NCI-H1694 (cell line): ENCODE measurements around the gene TTC28.

Source experiments
- DNase-seq: peaks from one replicate; lab custom pipeline; 2025; lab: John Stamatoyannopoulos, UW

TTC28 gene

DNA sequence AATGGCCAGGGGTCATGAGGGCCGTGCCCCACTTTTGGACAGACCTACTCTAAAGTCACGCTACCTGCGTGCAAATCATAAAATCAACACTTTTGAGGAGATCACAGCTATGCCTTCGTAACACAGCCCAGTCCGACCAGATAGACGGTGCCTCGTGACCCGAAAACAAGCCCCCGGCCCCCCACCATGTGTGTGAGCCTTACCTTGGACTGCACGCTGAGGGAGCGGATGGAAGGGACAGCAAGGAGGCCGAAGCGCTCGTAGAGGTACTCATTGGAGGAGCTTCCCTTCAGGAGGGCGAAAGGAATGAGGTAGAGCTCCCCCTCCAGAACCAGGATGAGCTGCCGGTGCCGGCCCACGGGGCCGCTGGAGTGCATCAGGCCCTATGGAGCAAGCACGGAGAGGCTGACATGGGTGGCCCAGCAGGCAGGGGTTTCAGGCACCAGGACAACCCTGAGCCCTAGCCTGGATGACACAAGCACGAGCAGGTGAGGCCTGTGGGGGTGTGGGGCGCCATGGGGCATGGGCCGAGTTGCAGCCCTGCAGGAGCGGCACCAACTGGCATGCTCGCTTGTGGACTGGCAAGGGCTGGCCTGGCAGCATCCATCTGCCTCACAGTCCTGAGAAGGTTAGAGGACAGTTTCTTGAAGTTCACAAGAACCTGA lies 678.3 kb downstream of the TTC28 start:
- no peak for DNase-seq

DNA sequence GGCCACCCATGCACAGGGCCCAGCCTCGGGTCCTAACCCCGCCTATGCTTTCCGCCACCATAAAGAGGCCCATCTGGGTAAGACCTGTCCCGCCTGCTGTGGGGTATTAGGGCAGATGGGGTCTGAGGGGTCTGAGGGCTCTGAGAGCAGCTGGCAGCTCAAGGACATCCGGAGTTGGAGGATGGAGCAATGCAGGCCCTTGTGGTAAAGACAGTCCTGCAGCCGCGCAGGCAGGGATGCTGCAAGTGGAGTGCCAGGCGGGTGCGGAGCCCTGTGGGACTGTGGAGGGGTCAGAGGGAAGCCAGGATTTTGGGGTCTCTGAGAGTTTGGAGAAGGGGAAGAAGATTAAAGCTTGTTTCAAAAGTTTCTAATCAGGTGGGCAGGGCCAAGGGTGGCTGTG lies 679.3 kb downstream of the TTC28 start:
- no peak for DNase-seq

DNA sequence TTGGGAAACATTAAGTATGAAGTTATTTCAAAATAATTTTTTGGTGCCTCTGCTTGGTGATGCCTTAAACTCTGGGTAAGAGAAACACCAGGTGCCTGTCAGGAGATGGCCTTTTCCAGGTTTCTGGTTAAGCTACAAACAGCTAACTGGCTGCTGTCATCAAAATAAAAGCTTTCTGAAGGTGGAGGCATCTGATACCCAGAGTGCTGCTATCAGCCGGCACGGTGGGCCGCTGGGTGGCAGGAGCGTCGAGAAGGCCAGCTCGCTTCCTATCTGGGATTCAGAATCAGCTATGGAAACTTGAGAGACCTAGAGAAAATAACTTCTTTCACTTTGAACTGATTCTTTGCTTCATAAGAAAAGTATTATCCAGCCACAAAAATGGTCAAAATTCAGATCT lies 679.8 kb downstream of the TTC28 start:
- no peak for DNase-seq

DNA sequence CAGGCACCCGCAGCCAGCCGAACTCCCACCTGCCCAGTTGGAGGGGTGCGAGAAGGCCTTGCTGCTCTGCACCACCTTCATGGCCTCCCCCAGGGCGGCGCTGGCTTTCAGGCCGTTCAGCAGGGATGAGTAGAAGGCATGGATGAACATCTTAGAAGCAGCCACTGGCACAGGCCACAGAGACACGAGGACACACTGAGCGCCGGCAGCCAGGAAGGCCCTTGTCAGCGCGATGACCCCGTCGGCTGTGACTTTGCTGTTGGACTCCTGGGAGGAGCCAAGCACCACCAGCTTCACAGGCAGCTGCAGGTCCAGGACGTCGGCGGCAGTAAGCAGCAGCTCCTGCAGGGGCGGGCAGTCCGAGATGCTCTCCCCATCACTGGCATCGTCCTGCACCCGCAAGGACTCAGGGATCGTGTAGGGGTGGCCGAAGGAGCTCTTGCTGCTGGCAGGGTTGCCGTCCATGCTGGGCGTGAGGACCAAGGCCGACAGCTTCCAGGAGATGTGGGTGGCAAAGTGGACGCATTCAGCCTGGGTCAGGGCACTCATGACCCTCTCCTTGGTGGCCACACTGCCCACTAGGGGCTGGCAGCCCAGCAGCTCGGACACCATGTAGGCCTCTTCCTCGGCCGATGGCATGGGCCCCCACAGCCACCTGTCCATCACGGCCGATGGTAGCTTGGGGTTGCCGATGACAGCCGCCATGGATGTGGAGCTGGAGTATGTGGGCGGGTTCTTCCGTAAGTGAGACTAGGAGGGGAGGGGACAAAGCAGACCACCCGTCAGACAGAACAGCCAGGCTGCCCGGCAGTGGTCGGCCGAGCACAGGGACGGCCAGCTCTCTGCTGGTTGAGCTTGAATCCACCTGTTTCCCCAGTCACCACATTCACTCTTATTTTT lies 680.9 kb downstream of the TTC28 start:
- no peak for DNase-seq

DNA sequence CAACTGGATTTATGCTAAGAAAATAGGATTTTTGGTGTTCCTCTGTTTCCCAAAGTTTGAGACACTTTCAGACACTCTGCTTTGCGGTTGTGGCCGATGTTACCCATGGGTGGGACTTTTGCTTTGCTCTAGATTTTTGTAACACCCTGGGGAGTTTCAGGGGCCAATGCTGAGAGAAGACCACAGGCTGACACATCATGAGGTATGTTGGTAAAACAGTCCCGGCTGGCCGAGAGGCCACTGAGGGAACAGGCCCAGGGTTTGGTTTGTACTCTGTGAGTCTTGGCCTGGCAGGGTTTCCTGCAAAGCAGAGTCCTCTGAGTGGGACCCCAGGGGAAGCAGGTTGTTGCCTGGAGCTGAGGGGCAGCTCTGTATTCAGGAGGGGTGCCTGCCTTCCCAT lies 682.1 kb downstream of the TTC28 start:
- no peak for DNase-seq

DNA sequence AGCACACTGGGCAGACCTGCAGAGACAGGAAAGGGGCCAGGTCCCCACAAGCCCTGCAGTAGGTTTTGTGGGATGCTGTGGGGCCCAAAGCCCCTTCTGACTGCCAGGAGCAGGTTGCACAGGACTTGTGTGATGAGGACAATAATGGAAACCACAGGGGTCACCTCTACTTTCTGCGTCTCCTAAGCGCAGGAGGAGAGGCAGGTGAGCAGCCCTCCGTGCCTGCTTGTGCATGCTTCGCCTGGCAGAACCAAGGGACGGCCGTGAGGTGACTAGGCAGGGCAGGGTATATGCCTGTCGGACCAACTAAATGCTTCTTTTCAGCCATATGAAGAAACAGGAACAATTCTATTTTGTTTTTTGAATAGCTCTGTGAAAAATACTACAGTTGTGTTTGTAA lies 682.7 kb downstream of the TTC28 start:
- DNase-seq = no peak

DNA sequence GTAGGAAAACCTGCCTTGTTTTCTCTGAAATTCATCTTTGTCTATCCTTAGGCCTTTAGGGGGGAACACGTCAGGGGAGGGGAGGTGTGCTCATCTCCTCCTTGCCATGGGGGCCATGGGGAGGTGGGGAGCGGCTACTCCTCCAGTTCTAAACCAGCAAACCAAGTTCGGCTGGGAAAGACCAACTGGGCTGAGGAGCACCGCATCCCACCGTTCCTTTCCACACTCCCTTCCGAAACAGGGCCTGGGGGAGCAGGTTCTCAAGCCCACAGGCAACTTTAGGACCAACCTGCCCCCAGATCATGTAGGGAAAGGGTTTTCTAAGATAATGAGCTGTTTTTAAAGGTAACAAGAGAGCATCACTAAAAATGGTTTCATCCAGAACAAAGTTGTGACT lies 683.1 kb downstream of the TTC28 start:
- no peak for DNase-seq

DNA sequence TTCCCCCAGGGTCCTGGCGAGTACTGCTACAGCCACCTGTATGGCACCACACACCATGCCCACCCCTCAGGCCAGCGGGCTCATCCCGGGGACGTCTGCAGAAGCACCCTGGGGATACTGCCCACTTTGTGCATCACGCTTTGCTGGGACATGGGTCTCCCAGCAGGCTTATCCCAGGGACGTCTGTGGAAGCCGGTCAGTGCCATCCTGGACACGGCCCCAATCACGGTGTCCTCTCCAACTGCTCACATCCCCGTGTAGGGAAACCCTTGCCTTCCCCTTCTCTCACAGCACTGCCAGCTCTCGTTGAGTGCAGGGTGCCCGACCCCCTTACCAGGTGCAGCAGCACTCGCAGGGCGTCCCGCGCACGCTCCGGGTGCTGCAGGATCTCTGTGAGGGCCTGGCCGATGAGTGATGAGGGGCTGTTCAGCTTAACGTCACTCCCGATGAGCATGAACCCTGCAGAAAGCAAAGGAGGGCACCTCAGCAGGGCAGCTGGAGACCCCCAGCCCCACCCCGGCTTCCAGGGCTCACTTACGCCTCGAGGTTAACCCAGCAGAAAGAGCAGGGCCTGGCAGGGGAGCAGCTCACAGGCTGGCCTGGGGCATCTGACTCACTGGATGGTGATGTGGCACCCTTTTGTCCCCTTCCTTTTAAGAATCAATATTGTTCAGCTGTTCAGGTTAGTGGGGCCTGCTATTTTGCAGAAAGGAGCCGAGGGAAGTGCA lies 683.7 kb downstream of the TTC28 start:
- DNase-seq = no peak

DNA sequence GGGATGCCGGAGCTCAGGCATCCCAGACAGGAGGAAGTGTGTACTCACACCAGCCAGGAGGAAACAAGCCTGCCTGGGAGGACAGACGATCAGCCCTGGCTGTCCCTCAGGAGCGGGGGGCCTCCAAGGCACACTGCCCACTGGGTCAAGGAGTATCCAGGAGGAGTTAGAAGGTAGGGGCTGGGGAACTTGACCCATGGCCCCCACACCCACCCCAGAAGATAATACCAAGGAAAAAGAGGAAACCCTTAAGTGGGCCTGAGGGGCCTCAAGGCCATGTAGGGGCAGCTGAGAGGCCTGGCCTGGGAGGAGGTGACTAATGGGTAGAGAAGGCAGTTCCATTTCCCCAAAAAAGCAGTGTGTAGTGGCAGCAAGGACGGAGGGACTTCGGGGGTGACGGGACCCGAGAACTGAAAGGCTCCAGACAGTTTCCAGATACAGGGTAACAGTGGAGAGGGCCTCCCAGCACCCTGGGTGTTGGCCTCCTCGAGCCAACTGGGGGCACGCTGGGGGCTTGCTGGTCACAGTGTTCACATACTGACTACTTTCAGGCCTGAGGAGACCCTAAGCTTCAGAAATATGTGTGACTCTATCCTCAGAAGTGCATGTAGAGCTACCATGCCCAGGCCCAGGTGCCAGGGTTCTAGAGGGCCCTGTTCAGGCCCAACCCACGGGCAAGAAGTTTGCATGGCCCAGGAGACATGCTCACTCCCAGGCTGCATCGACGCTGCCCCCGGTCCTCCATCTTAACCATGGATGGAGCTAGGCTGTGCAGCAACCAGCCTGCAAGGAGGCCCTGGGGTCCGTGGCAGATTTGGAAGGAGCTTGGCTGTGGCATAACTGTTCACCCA lies 684.9 kb downstream of the TTC28 start:
- no peak for DNase-seq

DNA sequence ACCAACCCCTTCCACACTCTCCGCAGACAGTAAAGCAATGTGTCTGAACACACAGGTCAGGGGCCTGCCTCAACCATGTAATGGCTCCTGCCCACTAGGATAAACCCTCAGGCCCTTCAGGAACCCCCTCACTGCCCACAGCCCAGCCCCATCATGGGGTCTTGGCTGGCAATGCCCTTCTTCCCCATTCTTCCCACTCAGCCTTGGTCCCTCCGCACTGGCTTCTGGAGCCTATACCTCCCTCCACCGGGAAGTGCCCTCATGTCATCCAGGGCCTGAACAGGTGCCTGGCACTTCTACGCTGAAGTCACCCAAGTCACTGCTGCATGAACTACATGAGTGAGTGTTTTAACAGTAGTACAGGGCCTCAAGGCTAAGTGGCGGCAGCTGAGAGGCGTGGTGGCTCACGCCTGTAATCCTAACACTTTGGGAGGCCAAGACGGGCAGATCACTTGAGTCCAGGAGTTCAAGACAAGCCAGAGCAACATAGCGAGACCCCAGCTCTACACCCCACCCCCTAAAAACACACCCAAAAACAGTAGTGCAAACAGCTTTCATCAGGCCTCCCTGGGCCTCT lies 685.8 kb downstream of the TTC28 start:
- DNase-seq = no peak

DNA sequence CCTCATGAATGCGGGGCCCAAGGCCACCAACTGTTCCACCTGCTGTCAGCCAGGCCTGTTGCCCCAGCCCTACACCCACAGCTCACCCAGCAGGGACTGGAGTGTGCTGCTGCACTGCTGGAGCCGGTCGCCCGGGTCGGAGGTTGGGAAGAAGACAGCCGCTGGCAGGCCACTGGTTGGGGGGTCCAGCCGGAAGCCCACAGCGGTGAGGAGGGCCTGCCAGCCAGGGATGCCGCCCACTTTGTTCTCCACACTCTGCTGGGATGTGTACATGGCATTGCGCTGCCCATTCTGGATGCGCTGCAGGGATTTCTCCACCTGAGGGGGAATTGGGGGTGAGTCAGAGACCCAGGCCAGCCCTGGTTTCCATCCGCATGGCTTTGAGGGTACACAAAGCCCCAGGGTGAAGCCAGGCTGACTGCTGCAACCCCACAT lies 686.4 kb downstream of the TTC28 start:
- no peak for DNase-seq

DNA sequence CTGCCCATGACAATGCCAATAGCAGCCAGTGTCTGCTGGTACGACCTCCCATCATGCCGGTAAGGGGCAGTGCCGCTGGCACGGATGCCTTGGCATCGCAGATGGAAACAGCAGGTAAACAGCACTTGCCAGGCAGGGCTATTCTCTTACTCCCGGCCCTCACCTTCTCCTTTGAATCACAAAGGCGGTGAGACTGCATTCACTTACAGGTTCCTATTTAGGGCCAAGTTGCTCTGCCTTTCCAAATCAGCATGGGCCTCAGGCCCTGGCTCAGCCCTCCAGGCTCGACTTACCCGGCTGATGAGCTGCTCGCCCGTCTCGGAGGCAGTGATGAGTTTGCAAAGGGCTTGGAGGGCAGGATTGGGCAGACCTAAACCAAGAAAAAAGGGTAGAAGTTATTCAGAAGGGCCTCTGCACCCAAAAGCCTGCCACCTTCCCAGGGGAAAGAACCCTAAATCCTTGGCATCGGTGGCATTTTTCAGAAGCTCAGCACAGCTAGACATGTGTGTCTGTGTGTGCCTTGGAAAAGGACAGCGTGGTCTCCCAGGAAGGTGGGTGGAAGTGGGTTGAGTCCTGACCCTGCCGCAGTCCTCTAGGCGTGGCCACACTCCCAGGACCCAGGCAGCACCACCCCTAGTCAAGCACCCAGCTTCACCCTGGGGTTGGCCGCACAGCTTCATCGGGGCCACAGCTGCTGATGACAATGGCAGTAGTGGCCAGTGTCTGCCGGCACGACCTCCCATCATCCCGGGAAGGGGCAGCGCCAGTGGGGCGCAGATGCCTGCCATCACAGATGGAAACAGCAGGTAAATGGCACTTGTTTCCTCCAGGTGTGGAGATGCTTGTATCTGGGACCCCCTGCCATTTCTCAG lies 687.1 kb downstream of the TTC28 start:
- DNase-seq = no peak

DNA sequence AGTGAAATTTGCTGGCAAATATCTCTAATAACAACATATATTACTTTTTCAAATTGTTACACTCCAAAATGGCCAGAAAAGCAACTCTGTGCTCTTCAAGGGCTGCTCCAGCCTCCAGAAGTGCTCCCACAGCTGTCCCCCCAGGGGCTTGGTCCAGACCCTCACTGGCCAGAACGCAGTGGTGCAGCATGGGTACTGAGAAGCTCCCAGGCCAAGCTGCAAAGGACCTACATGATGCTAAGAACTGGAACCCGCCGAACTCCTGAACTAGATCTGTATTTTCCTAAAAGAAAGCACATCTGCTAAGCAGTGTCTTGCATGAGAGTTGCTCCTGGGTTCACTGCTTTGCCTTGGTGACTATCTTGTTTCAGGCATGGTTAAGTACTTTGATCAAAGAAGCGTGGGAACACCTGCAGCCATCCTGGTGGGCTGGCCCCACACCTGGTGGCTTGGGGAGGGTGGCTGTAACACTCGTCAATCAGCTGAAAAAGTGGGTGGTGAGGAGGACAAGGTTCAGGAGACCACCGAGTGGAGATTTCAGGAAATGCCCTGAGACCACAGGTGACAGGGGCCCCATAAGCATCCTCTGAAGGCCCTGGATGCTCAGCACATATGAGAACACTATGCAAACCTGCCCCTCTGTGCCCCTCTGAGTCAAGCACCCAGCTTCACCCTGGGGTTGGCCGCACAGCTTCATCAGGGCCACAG lies 687.9 kb downstream of the TTC28 start:
- DNase-seq = no peak

DNA sequence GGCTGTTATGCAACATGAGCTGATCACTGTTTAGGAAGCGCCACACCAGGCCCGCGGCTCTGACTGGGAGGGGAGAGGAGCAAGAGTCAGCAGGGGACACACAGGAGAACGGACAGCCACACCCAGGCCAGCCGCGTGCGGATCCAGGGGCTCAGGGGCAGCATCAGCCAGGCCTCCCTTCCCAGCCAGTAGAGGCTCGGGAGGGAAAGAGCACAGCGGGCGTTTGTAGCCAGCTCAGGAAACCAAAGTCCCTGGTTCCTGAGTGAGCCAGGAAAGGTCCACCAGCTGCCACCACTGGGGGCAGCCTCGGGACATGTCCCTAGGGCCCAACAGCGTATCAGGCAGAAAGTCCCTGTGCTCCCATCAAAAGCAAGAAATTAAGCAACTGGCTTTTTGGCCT lies 688.8 kb downstream of the TTC28 start:
- DNase-seq = no peak

DNA sequence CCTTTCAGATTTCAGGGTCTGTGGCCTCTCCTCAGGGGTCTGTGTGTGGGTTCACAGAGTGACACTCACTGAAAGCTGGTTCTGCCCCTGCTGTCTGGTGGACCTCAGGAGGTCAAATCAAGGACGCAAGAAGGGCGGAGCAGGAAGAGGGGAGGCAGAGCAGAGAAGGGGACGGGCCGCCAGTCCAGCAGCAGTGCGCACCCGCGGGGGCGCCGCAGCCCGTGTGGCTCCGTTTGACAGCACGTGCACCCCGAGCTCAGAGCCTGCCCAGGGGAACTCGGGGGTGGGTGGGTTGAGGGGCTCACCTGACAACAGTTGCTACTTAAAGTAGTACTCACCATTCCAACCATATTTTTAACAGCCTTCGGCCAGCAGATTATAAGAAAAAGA lies 689.2 kb downstream of the TTC28 start:
- no peak for DNase-seq

DNA sequence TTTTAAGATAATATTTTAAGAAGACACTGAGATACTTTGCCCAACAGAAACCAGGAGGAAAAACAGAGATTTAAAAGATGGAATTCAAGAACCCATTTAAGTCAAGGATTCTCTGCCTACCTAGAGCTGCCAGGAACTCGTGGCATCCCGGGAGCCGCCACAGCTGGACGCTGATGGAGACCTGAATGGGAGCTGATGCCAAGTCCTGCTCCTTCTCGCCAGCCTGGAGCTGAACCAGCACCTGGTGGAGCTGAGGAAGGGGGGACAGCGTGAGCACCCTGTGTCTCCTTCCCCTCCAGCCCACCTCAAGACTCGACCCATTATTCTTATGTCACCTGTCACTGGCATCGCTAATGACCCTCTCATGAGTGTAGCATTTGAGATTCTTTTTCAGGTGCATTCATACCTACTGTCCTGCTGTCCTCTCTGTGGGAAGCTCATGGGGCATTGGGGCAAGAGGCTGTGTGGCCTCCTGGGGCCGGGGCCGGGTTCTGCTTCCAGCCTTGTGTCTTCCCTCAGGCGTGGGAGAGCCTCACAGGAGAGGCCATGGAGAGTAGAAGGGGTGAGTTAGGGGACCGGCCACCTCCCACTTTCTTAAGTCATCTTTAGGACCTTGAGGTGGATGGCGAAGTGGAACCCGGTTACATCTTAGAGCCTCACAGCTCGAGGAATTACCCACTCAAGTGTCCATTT lies 689.7 kb downstream of the TTC28 start:
- DNase-seq = no peak

DNA sequence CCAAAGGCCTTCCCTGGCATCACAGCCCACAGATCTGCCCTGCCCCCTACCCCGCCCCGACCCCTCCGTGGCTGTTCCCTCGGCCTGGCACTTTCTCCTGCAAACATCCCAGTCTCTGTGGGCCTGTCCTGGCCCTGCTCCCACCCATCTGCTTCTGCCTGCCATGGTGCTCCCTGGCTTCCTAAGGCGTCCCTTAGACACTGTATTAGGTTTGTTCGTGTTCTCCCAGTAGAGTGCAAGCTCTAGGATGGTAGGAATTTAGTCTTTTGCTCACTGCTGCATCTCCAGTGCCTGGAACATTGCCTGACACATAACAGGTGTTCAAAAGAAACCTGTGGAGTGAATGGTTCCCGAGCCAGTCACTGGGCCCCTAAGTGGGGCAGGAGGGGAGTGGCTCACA lies 690.9 kb downstream of the TTC28 start:
- no peak for DNase-seq

DNA sequence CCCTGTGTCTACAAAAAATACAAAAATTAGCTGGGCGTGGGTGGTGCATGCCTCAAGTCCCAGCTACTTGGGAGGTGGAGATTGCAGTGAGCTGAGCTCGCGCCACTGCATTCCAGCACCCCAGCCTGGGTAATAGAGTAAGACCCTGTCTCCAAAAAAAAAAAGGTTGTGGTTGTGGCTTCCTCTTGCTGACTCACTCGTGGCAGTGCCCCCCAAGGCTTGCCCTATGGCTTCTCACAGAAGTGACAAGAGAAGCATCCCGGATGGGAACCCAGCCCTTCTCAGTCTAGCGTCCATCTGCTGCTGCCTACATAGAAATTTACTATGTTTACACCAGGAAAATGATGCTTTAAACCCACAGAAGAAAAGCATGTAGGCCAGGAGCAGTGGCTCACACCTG lies 692.1 kb downstream of the TTC28 start:
- no peak for DNase-seq

DNA sequence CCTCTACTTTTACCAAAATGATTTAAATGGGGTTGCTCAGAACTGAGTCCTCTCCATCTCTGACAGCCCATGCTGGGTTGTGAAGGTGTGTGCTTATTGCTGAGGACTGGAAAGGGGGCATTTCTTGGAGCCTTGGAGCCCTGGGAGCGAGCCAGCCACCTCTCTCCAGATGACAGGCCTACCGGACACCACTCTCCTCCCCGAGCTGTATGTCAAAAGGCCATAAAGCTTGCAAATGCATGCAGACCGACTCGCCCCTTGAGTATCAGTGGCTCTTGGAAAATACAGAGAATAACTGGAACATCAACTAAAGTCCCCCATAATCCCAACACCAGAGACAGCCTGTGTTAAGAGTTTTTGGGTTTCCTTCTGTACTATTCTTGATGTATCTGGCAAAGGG lies 692.7 kb downstream of the TTC28 start:
- DNase-seq = no peak
